GM12878 (cell line): ENCODE results near the gene CARHSP1. TPM values are rescaled to one million over a fixed set of nuclear protein-coding genes. Genes with fewer than 3 reads are reported as not detected.
A peak's percentile ranks its signal among the peaks of the same experiment; 100 is the strongest.

Experiments
- ATAC-seq: fragments of 200-7000 bp; cut with Tn5 transposase; 3 replicates; pipeline ENCODE4 v1.9.1; 2020; ENCODE audit warnings: mild to moderate bottlenecking, moderate library complexity
- BruUV-seq: library from RNA; stranded (reverse); fragments of 400-500 nt; replicated peaks from 2 replicates; lab custom pipeline; 2021; lab: Mats Ljungman, UMichigan
- CTCF ChIA-PET: fragments of 300-600 bp; sonication (Branson Sonifier 250); formaldehyde crosslinking; extraction: SDS; loops from one replicate; lab custom pipeline; 2021; ENCODE audit warnings: inconsistent platforms; lab: Yijun Ruan, JAX
- POLR2A ChIA-PET: fragments of 350-600 bp; formaldehyde crosslinking; extraction: SDS; loops from one replicate; lab custom pipeline; 2021; ENCODE audit warnings: inconsistent platforms; lab: Charles Lee
- RAD21 ChIA-PET: fragments of 300-600 bp; sonication (Branson Sonifier 250); formaldehyde crosslinking; loops from one replicate; lab custom pipeline; 2023; ENCODE audit warnings: antibody characterized with exemption; ENCODE audit not compliant: unreplicated experiment; lab: Charles Lee
- SMC1A ChIA-PET: fragments of 300-600 bp; sonication (Branson Sonifier 250); formaldehyde crosslinking; loops from one replicate; lab custom pipeline; 2023; ENCODE audit not compliant: unreplicated experiment, uncharacterized antibody; lab: Charles Lee
- DNase-seq: peaks from one replicate; pipeline ENCODE4 v3.0.0-alpha.2; 2011; ENCODE audit warnings: low read depth, low spot score
- FAIRE-seq: peaks from 3 replicates; lab custom pipeline; 2011; peaks lifted over from hg19 to GRCh38; lab: Jason Lieb, UNC
- H2AFZ ChIP-seq: 2 replicates; pipeline ENCODE4 v1.6.0; 2011; ENCODE audit warnings: low read depth, low read length, control low read depth; ENCODE audit not compliant: control insufficient read depth
- H3K27ac ChIP-seq: 2 replicates; pipeline ENCODE4 v1.5.1; 2011; ENCODE audit warnings: control low read depth; ENCODE audit not compliant: control insufficient read depth, insufficient read depth
- H3K27me3 ChIP-seq, 2 experiments: replicated peaks in 1 of 2; 2 replicates each; pipeline versions ENCODE4 v1.6.0 to v1.6.1; 2011; ENCODE audit warnings: low read length in 1 of 2; ENCODE audit not compliant: control insufficient read depth in 2 of 2, insufficient read depth in 2 of 2
- H3K36me3 ChIP-seq, 2 experiments: 2 replicates each; pipeline ENCODE4 v1.5.1; 2011; ENCODE audit warnings: low read length in 1 of 2; ENCODE audit not compliant: control insufficient read depth in 2 of 2, insufficient read depth in 2 of 2
- H3K4me1 ChIP-seq: 2 replicates; pipeline ENCODE4 v1.6.1; 2011; ENCODE audit warnings: mild to moderate bottlenecking, low read length, moderate library complexity, mixed read lengths; ENCODE audit not compliant: control insufficient read depth, insufficient read depth
- H3K4me2 ChIP-seq: 2 replicates; pipeline ENCODE4 v1.6.0; 2011; ENCODE audit warnings: control low read depth; ENCODE audit not compliant: control insufficient read depth, insufficient read depth
- H3K4me3 ChIP-seq: fragments of 200-600 bp; sonication (generic); 2 replicates; pipeline ENCODE4 v1.5.1; 2016
- H3K79me2 ChIP-seq: 2 replicates; pipeline ENCODE4 v1.6.0; 2011; ENCODE audit warnings: low read length; ENCODE audit not compliant: control insufficient read depth, insufficient read depth
- H3K9ac ChIP-seq: 2 replicates; pipeline ENCODE4 v1.8.0; 2011; ENCODE audit warnings: low read length, control low read depth, mixed read lengths; ENCODE audit not compliant: control insufficient read depth, insufficient read depth
- H3K9me3 ChIP-seq: replicated peaks from 3 replicates; pipeline ENCODE4 v1.5.1; 2011; ENCODE audit warnings: mild to moderate bottlenecking, low read length; ENCODE audit not compliant: control insufficient read depth, insufficient read depth
- H4K20me1 ChIP-seq: 2 replicates; pipeline ENCODE4 v1.6.0; 2011; ENCODE audit not compliant: control insufficient read depth, insufficient read depth
- CHD2 ChIP-seq: IDR thresholded peaks from 2 replicates; pipeline ENCODE4 v1.6.1; 2011; ENCODE audit warnings: low read depth, low read length, improper control_type of control experiment, borderline replicate concordance
- EP300 ChIP-seq, 2 experiments: fragments of 150-350 bp in 1 of 2; IDR thresholded peaks; 2 replicates each; pipeline ENCODE4 v1.6.1; 2011 to 2012; ENCODE audit warnings: low read depth in 2 of 2, low read length in 2 of 2, borderline replicate concordance in 1 of 2, improper control_type of control experiment in 1 of 2, inconsistent platforms in 1 of 2; ENCODE audit not compliant: control insufficient read depth in 1 of 2
- LARP7 ChIP-seq: fragments of 450-650 bp; IDR thresholded peaks from 2 replicates; pipeline ENCODE4 v1.6.1; 2017; ENCODE audit warnings: mild to moderate bottlenecking
- MEF2B ChIP-seq: fragments of 450-650 bp; IDR thresholded peaks from 2 replicates; pipeline ENCODE4 v1.6.1; 2018; ENCODE audit warnings: mild to moderate bottlenecking, moderate library complexity; ENCODE audit not compliant: partially characterized antibody, poor library complexity, severe bottlenecking
- MTA3 ChIP-seq: IDR thresholded peaks from 2 replicates; pipeline ENCODE4 v1.6.1; 2012; ENCODE audit warnings: low read length, inconsistent platforms, borderline replicate concordance
- NFIC ChIP-seq: IDR thresholded peaks from 2 replicates; pipeline ENCODE4 v1.6.1; 2012; ENCODE audit warnings: low read depth, mild to moderate bottlenecking, inconsistent platforms, low read length, moderate library complexity
- NRF1 ChIP-seq: conservative IDR thresholded peaks from 2 replicates; pipeline ENCODE4 v1.6.1; 2011; ENCODE audit warnings: mild to moderate bottlenecking, low read depth, low read length, improper control_type of control experiment
- RUNX3 ChIP-seq: IDR thresholded peaks from 2 replicates; pipeline ENCODE4 v1.6.1; 2012; ENCODE audit warnings: low read length, inconsistent platforms
- SMAD1 ChIP-seq: fragments of 450-650 bp; IDR thresholded peaks from 2 replicates; pipeline ENCODE4 v1.6.1; 2018; ENCODE audit warnings: mild to moderate bottlenecking, low read depth; ENCODE audit not compliant: partially characterized antibody
- TBL1XR1 ChIP-seq: IDR thresholded peaks from 2 replicates; pipeline ENCODE4 v1.6.1; 2012; ENCODE audit warnings: low read depth, low read length, improper control_type of control experiment
- WGBS: methylation state at CpG from one replicate; pipeline ENCODE4 v1.1.6; 2016; ENCODE audit warnings: low lambda C conversion rate; ENCODE audit not compliant: insufficient replicate concordance, insufficient coverage; ENCODE audit errors: missing lambda C conversion rate; 5-methylcytosine and 5-hydroxymethylcytosine counted together
- in situ Hi-C: fragments of 300-500 bp; cut with MboI; formaldehyde crosslinking; loops from 9 replicates; pipeline ENCODE4 v1.14.3; 2018; ENCODE audit warnings: mixed read lengths
- intact Hi-C: fragments of 100-400 bp; cut with micrococcal nuclease; formaldehyde crosslinking; loops from one replicate; pipeline ENCODE4 v1.14.2; 2022; ENCODE audit not compliant: unreplicated experiment
- polyA plus RNA-seq, 11 experiments: library from polyadenylated mRNA; depleted of rRNA in 4 of 11; unstranded in 6 of 11; stranded (reverse) in 5 of 11; fragments of >200 nt; fragmentation: Nextera tagmentation in 4 of 11; fragmentation: Illumina TruSeq in 1 of 11; extraction: Ambion mirVana in 4 of 11; extraction: Trizol in 1 of 11; gene quantifications; 1 replicate in 1 of 11; 2 replicates in 10 of 11; pipeline versions ENCODE4 v1.2.1 to v1.2.3, GENCODE V29; 2011 to 2016; ENCODE audit warnings: inconsistent platforms in 2 of 11, missing spikeins in 2 of 11, low read depth in 1 of 11
- total RNA-seq, 4 experiments: library from RNA; depleted of rRNA in 3 of 4; stranded (reverse); fragments of >200 nt in 3 of 4; fragmentation: Illumina TruSeq in 1 of 4; extraction: Trizol in 1 of 4; gene quantifications; 2 replicates each; pipeline versions ENCODE4 v1.2.1 to v1.2.3, GENCODE V29; 2013 to 2021
- TF ChIP-seq, protein P1 (sequence below): IDR thresholded peaks from 2 replicates; pipeline ENCODE4 v1.6.1; 2011; ENCODE audit warnings: mild to moderate bottlenecking, low read depth, low read length, moderate library complexity; ENCODE audit not compliant: insufficient replicate concordance
- TF ChIP-seq, protein P2 (sequence below): fragments of 450-650 bp; IDR thresholded peaks from 2 replicates; pipeline ENCODE4 v1.6.1; 2017; ENCODE audit warnings: borderline replicate concordance
- TF ChIP-seq, protein P3 (sequence below): fragments of 450-650 bp; IDR thresholded peaks from 2 replicates; pipeline ENCODE4 v1.6.1; 2018; ENCODE audit warnings: borderline replicate concordance, mild to moderate bottlenecking; ENCODE audit not compliant: partially characterized antibody
- TF ChIP-seq, protein P4 (sequence below): fragments of 450-650 bp; IDR thresholded peaks from 2 replicates; pipeline ENCODE4 v1.6.1; 2017; ENCODE audit warnings: mild to moderate bottlenecking, moderate library complexity

Gene CARHSP1
- total and polyA plus RNA-seq, 10 of the 15 experiments (the other 5 are each of a cell fraction or from before 2014, with no cell fraction given): 5.5 to 112 (median 67.0) TPM

DNA sequence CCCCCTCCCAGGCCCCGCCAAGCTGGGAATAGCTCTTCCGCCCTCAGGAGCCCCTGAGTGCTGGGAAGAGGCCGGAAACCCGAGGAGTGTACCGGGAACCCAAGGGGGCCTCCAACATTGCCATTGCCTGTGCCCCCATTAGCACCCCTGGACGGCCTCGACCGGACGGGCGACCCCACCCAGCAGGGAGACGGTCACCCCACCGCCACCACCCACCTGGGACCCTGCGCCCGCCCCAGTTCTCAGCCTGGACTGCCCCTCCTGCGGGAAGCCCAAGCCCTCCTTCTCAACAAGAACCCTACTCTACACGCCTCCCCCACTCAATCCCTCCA lies 2.0 kb downstream of the CARHSP1 start:
- in situ Hi-C loops: no loop called here
- no TSS peak for BruUV-seq
- Histone ChIP-seq H3K4me2 (peak overlapping the region; percentile 94), H3K79me2 (peaks cover 62% of the 10 kb centered on the region), H3K9me3 (no peaks in the 10 kb centered on the region; the same call in 2 of the 3 replicates), H3K9ac (peak overlapping the region; percentile 95), H3K36me3 (peaks cover 3 to 13% of the 10 kb centered on the region in 2 experiments; a peak in 2 of 4 replicates), H2AFZ (no peak overlapping the region), H4K20me1 (peaks cover 3% of the 10 kb centered on the region; the same call in 1 of the 2 replicates), H3K27me3 (no peaks in the 10 kb centered on the region), H3K4me3 (peak overlapping the region; percentile 95), H3K27ac (peak overlapping the region; percentile 90; the same call in 1 of the 2 replicates), H3K4me1 (peaks cover 29% of the 10 kb centered on the region)
- intact Hi-C loops: no loop called here
- ChIA-PET RAD21 (interaction anchor here (0.5 to 3.1 kb wide), 2 partner anchors 25 to 1957 kb away, joined by 3 to 26 read pairs; no protein-coding TSS in a partner anchor), CTCF (interaction anchor here (3.1 kb wide), 1 partner anchor 13 kb away, joined by 30 read pairs; no protein-coding TSS in a partner anchor), POLR2A (interaction anchor here (0.7 to 1.3 kb wide), 2 partner anchors 11 to 70 kb away, joined by 4 to 5 read pairs; partner anchors contain the start of gene TMEM186), SMC1A (no interaction called here)
- 59% methylated on average over 13 of the region's 16 CpGs for WGBS
- no peak for TF ChIP-seq RUNX3
- TF ChIP-seq MEF2B: no peak
- TF ChIP-seq, protein P1, sequence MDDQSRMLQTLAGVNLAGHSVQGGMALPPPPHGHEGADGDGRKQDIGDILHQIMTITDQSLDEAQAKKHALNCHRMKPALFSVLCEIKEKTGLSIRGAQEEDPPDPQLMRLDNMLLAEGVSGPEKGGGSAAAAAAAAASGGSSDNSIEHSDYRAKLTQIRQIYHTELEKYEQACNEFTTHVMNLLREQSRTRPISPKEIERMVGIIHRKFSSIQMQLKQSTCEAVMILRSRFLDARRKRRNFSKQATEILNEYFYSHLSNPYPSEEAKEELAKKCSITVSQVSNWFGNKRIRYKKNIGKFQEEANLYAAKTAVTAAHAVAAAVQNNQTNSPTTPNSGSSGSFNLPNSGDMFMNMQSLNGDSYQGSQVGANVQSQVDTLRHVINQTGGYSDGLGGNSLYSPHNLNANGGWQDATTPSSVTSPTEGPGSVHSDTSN: no peak
- TF ChIP-seq CHD2: no peak
- TF ChIP-seq, protein P2, sequence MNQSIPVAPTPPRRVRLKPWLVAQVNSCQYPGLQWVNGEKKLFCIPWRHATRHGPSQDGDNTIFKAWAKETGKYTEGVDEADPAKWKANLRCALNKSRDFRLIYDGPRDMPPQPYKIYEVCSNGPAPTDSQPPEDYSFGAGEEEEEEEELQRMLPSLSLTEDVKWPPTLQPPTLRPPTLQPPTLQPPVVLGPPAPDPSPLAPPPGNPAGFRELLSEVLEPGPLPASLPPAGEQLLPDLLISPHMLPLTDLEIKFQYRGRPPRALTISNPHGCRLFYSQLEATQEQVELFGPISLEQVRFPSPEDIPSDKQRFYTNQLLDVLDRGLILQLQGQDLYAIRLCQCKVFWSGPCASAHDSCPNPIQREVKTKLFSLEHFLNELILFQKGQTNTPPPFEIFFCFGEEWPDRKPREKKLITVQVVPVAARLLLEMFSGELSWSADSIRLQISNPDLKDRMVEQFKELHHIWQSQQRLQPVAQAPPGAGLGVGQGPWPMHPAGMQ: no peak
- TF ChIP-seq NFIC: no peak
- no peak for TF ChIP-seq MTA3
- TF ChIP-seq SMAD1: no peak
- TF ChIP-seq, protein P3, sequence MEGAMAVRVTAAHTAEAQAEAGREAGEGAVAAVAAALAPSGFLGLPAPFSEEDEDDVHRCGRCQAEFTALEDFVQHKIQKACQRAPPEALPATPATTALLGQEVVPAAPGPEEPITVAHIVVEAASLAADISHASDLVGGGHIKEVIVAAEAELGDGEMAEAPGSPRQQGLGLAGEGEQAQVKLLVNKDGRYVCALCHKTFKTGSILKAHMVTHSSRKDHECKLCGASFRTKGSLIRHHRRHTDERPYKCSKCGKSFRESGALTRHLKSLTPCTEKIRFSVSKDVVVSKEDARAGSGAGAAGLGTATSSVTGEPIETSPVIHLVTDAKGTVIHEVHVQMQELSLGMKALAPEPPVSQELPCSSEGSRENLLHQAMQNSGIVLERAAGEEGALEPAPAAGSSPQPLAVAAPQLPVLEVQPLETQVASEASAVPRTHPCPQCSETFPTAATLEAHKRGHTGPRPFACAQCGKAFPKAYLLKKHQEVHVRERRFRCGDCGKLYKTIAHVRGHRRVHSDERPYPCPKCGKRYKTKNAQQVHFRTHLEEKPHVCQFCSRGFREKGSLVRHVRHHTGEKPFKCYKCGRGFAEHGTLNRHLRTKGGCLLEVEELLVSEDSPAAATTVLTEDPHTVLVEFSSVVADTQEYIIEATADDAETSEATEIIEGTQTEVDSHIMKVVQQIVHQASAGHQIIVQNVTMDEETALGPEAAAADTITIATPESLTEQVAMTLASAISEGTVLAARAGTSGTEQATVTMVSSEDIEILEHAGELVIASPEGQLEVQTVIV: no peak
- TF ChIP-seq EP300 (IDR thresholded peaks at IDR 0.05; ENCODE audit: borderline replicate concordance in 1 of 2, control insufficient read depth in 1 of 2, low read depth in 2 of 2, low read length in 2 of 2): no peak
- TF ChIP-seq TBL1XR1: no peak
- TF ChIP-seq, protein P4, sequence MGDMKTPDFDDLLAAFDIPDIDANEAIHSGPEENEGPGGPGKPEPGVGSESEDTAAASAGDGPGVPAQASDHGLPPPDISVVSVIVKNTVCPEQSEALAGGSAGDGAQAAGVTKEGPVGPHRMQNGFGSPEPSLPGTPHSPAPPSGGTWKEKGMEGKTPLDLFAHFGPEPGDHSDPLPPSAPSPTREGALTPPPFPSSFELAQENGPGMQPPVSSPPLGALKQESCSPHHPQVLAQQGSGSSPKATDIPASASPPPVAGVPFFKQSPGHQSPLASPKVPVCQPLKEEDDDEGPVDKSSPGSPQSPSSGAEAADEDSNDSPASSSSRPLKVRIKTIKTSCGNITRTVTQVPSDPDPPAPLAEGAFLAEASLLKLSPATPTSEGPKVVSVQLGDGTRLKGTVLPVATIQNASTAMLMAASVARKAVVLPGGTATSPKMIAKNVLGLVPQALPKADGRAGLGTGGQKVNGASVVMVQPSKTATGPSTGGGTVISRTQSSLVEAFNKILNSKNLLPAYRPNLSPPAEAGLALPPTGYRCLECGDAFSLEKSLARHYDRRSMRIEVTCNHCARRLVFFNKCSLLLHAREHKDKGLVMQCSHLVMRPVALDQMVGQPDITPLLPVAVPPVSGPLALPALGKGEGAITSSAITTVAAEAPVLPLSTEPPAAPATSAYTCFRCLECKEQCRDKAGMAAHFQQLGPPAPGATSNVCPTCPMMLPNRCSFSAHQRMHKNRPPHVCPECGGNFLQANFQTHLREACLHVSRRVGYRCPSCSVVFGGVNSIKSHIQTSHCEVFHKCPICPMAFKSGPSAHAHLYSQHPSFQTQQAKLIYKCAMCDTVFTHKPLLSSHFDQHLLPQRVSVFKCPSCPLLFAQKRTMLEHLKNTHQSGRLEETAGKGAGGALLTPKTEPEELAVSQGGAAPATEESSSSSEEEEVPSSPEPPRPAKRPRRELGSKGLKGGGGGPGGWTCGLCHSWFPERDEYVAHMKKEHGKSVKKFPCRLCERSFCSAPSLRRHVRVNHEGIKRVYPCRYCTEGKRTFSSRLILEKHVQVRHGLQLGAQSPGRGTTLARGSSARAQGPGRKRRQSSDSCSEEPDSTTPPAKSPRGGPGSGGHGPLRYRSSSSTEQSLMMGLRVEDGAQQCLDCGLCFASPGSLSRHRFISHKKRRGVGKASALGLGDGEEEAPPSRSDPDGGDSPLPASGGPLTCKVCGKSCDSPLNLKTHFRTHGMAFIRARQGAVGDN: no peak
- TF ChIP-seq NRF1: no peak
- no peak for TF ChIP-seq LARP7
- no peak for ATAC-seq
- no peak for FAIRE-seq
- DNase-seq: no peak
